Panc1 (cell line): ENCODE data around the gene MIF. TPM values are rescaled to one million over a fixed set of nuclear protein-coding genes. Genes with fewer than 3 reads are reported as not detected.

Experiments used
- ATAC-seq: fragments of 200-7000 bp; cut with Tn5 transposase; 2 replicates; pipeline ENCODE4 v1.9.1; 2020; ENCODE audit warnings: mild to moderate bottlenecking, moderate library complexity
- BruUV-seq: library from RNA; stranded (reverse); fragments of 400-500 nt; replicated peaks from 2 replicates; lab custom pipeline; 2021; lab: Mats Ljungman, UMichigan
- CTCF ChIA-PET: fragments of 300-600 bp; sonication (Branson Sonifier 250); formaldehyde crosslinking; loops from one replicate; lab custom pipeline; 2022; ENCODE audit warnings: antibody characterized with exemption; lab: Charles Lee
- POLR2A ChIA-PET: fragments of 300-600 bp; sonication (Branson Sonifier 250); formaldehyde crosslinking; loops from one replicate; lab custom pipeline; 2022; ENCODE audit warnings: antibody characterized with exemption; lab: Charles Lee
- DNase-seq: peaks from one replicate; pipeline ENCODE4 v3.0.0-alpha.2; 2010; ENCODE audit warnings: low read depth, low spot score
- H3K27ac ChIP-seq: 2 replicates; pipeline ENCODE4 v1.5.1; 2011; ENCODE audit warnings: mild to moderate bottlenecking, low read length, inconsistent platforms
- H3K27me3 ChIP-seq: fragments of 200-500 bp; sonication (Bioruptor generic); 2 replicates; pipeline ENCODE4 v1.6.0; 2014; ENCODE audit warnings: low read length, inconsistent platforms; ENCODE audit not compliant: control insufficient read depth, insufficient read depth
- H3K36me3 ChIP-seq: fragments of 200-500 bp; sonication (Bioruptor generic); 2 replicates; pipeline ENCODE4 v1.5.1; 2014; ENCODE audit warnings: inconsistent platforms, mild to moderate bottlenecking, low read length, moderate library complexity; ENCODE audit not compliant: control insufficient read depth, insufficient read depth
- H3K4me1 ChIP-seq: 2 replicates; pipeline ENCODE4 v1.5.1; 2011; ENCODE audit warnings: inconsistent platforms, mild to moderate bottlenecking, low read length, moderate library complexity; ENCODE audit not compliant: control insufficient read depth, insufficient read depth
- H3K4me3 ChIP-seq, 2 experiments: 2 replicates each; pipeline ENCODE4 v1.5.1; 2011 to 2012; ENCODE audit warnings: low read depth in 2 of 2, low read length in 2 of 2, mild to moderate bottlenecking in 2 of 2, inconsistent platforms in 1 of 2, moderate library complexity in 1 of 2
- H3K9me3 ChIP-seq: fragments of 200-500 bp; sonication (Bioruptor generic); 2 replicates; pipeline ENCODE4 v1.5.1; 2014; ENCODE audit warnings: low read depth, mild to moderate bottlenecking, inconsistent platforms, low read length, moderate library complexity; ENCODE audit not compliant: control insufficient read depth, insufficient read depth
- CTCF ChIP-seq: fragments of 450-650 bp; IDR thresholded peaks from 2 replicates; pipeline ENCODE4 v1.5.1; 2017; ENCODE audit warnings: mild to moderate bottlenecking
- POLR2AphosphoS5 ChIP-seq: IDR thresholded peaks from 2 replicates; pipeline ENCODE4 v1.6.1; 2012; ENCODE audit warnings: mild to moderate bottlenecking, low read depth, low read length, moderate library complexity
- REST ChIP-seq, 2 experiments: IDR thresholded peaks; 2 replicates each; pipeline ENCODE4 v1.6.1; 2011 to 2012; ENCODE audit warnings: low read depth in 2 of 2, control low read depth in 1 of 2, low read length in 1 of 2, mild to moderate bottlenecking in 1 of 2, moderate library complexity in 1 of 2; ENCODE audit not compliant: insufficient read depth in 1 of 2
- SIN3A ChIP-seq: IDR thresholded peaks from 2 replicates; pipeline ENCODE4 v1.6.1; 2012; ENCODE audit warnings: low read depth, mild to moderate bottlenecking, low read length, moderate library complexity, borderline replicate concordance; ENCODE audit not compliant: insufficient read depth
- TCF7L2 ChIP-seq: IDR thresholded peaks from 2 replicates; pipeline ENCODE4 v1.6.1; 2011; ENCODE audit warnings: mild to moderate bottlenecking, low read depth, low read length, inconsistent platforms
- in situ Hi-C: cut with HindIII; loops from 2 replicates; pipeline ENCODE4 v1.10.0; 2016; ENCODE audit warnings: low sequenced_read_pairs, low pct_unique_long_range_greater_than_20kb
- intact Hi-C: fragments of 100-400 bp; cut with micrococcal nuclease; formaldehyde crosslinking; loops from one replicate; pipeline ENCODE4 v1.10.0; 2022; ENCODE audit not compliant: unreplicated experiment
- total RNA-seq: library from RNA; stranded (reverse); gene quantifications from one replicate; pipeline ENCODE4 v1.2.1, GENCODE V29; 2021; ENCODE audit not compliant: unreplicated experiment

MIF gene
- total RNA-seq, 1 experiment from 2014 or later = 936 TPM

- in situ Hi-C loops (no loop called here), intact Hi-C loops (no loop called here)
- H3K27ac ChIP-seq = no peak overlapping the region
- H3K27me3 ChIP-seq = no peaks in the 10 kb centered on the region
- DNase-seq (no peak), ATAC-seq (no peak)
- CTCF ChIA-PET = interaction anchor here (0.7 kb wide), 1 partner anchor 276 kb away, joined by 13 read pairs; no protein-coding TSS in a partner anchor
- H3K36me3 ChIP-seq = no peaks in the 10 kb centered on the region
- H3K4me3 ChIP-seq = no peak overlapping the region
- TF ChIP-seq SIN3A (no peak), POLR2AphosphoS5 (no peak), CTCF (no peak), TCF7L2 (no peak), REST (IDR thresholded peaks at IDR 0.05; ENCODE audit: insufficient read depth in 1 of 2, low read depth in 2 of 2, low read length in 1 of 2) (no peak)
- H3K9me3 ChIP-seq = no peaks in the 10 kb centered on the region
- BruUV-seq = no TSS peak
- peaks cover 5% of the 10 kb centered on the region; the same call in 1 of the 2 replicates for H3K4me1 ChIP-seq
- POLR2A ChIA-PET = no interaction called here
Measured at GRCh38 chr22:23889620-23890019, 4.6 kb upstream of the MIF start.

- in situ Hi-C loops = no loop called here
- no peak overlapping the region for H3K27ac ChIP-seq
- no peak for TF ChIP-seq REST (IDR thresholded peaks at IDR 0.05; ENCODE audit: insufficient read depth in 1 of 2, low read depth in 2 of 2, low read length in 1 of 2)
- TF ChIP-seq POLR2AphosphoS5 = no peak
- no peak for TF ChIP-seq CTCF
- no peak for TF ChIP-seq TCF7L2
- TF ChIP-seq SIN3A = no peak
- ChIA-PET POLR2A (no interaction called here), CTCF (no interaction called here)
- no peak overlapping the region for H3K4me3 ChIP-seq
- intact Hi-C loops = no loop called here
- ATAC-seq = no peak
- H3K27me3 ChIP-seq = no peaks in the 10 kb centered on the region
- peaks cover 15% of the 10 kb centered on the region for H3K4me1 ChIP-seq
- H3K36me3 ChIP-seq = peaks cover 6% of the 10 kb centered on the region; the same call in 1 of the 2 replicates
- no TSS peak for BruUV-seq
- DNase-seq = no peak
- no peaks in the 10 kb centered on the region for H3K9me3 ChIP-seq
Measured at GRCh38 chr22:23891726-23892125, 2.5 kb upstream of the MIF start.
